Right lobe of liver (tissue), 6 donors: Measurements from ENCODE around the gene PC. TPM values are rescaled to one million over a fixed set of nuclear protein-coding genes. Genes with fewer than 3 reads are reported as not detected.
"Not testable (repeated sequence)": the region's sequence is repeated elsewhere in the genome, so short reads cannot be mapped to it uniquely, and the experiment has no call there.

Experiments used
- ATAC-seq, 4 donors: fragments of 200-7000 bp; cut with Tn5 transposase; one replicate each; pipeline ENCODE4 v1.9.1; 2020; ENCODE audit warnings: mild to moderate bottlenecking in 4 of 4, moderate library complexity in 4 of 4
- DNase-seq, 3 donors: peaks; one replicate each; pipeline ENCODE4 v3.0.0-alpha.2; 2020
- H3K27ac ChIP-seq, 3 donors: fragments of 200-600 bp; one replicate each; pipeline ENCODE4 v1.8.0; 2022
- H3K27me3 ChIP-seq, 2 donors: fragments of 200-600 bp; one replicate each; pipeline ENCODE4 v1.8.0; 2022
- H3K36me3 ChIP-seq, 4 donors: fragments of 200-600 bp; sonication (generic) in 1 of 4; one replicate each; pipeline versions ENCODE4 v1.5.1 to v1.8.0; 2017 to 2022; ENCODE audit warnings: control low read depth in 1 of 4
- H3K4me1 ChIP-seq, 4 donors: fragments of 200-600 bp; sonication (generic) in 1 of 4; one replicate each; pipeline versions ENCODE4 v1.5.1 to v1.8.0; 2017 to 2022; ENCODE audit warnings: control low read depth in 1 of 4
- H3K4me3 ChIP-seq, 3 donors: fragments of 200-600 bp; one replicate each; pipeline ENCODE4 v1.8.0; 2022
- H3K9me3 ChIP-seq, 4 donors: fragments of 200-600 bp; sonication (generic) in 1 of 4; one replicate each; pipeline versions ENCODE4 v1.5.1 to v1.8.0; 2017 to 2022; ENCODE audit warnings: control low read depth in 1 of 4
- CTCF ChIP-seq, 4 donors: fragments of 200-600 bp in 3 of 4; fragments of 450-650 bp in 1 of 4; IDR thresholded peaks; one replicate each; pipeline versions ENCODE4 v1.5.1 to v1.8.0; 2016 to 2022; ENCODE audit warnings: antibody characterized with exemption in 4 of 4, mild to moderate bottlenecking in 2 of 4
- POLR2A ChIP-seq: fragments of 450-650 bp; IDR thresholded peaks from one replicate; pipeline ENCODE4 v1.6.1; 2017; ENCODE audit warnings: antibody characterized with exemption, mild to moderate bottlenecking
- WGBS: methylation state at CpG from one replicate; pipeline ENCODE4 v1.1.6; 2018; ENCODE audit warnings: low coverage, low lambda C conversion rate; ENCODE audit not compliant: insufficient coverage; ENCODE audit errors: missing lambda C conversion rate; 5-methylcytosine and 5-hydroxymethylcytosine counted together
- intact Hi-C, 2 donors: fragments of 100-400 bp; cut with DNase I; formaldehyde crosslinking; loops; one replicate each; pipeline versions ENCODE4 v1.11.2 to v1.14.1; 2022
- total RNA-seq, 6 experiments: library from RNA; depleted of rRNA in 2 of 6; stranded (reverse); fragments of >200 nt in 2 of 6; fragmentation: NEBNext Ultra II Directional in 3 of 6; extraction: Animal tissue kit (Norgen Biotek cat#: 25700) in 3 of 6; gene quantifications; one replicate each; pipeline versions ENCODE4 v1.1.0 to v1.2.4, GENCODE V29; 2016 to 2023
- donor health status: DM: no; HTN: yes; CAD: no.
- donor health status: DM: no; HTN: no; CAD: no.
- donor health status: DM: no; HTN: no; CAD: no.
- donor health status: DM: no; HTN: yes; CAD: no.
- donor health status: DM: no; HTN: yes; CAD: no.

PC gene
- total RNA-seq, 6 experiments from 2014 or later, result 265 to 457 (median 317) TPM

- Histone ChIP-seq H3K9me3 (no peaks in the 10 kb centered on the region), H3K4me1 (no peaks in the 10 kb centered on the region), H3K27me3 (no peaks in the 10 kb centered on the region), H3K27ac (no peak overlapping the region), H3K36me3 (no peaks in the 10 kb centered on the region), H3K4me3 (no peak overlapping the region)
- intact Hi-C loops, result no loop called here
- ATAC-seq (peak in 3 of 4 donors; percentile 35 to 88 (median 50)), DNase-seq (peak in 1 of 3 donors; percentile 41)
- TF ChIP-seq CTCF (IDR thresholded peaks at IDR 0.05) (no peak), POLR2A (no peak)
- 50% methylated on average over 6 of the region's 8 CpGs for WGBS
Observed at GRCh38 chr11:66996609-66997273, 38.6 kb upstream of the PC start.

GRCh38 chr11:66992041-66992440, 33.9 kb upstream of the PC start:
- H3K27ac ChIP-seq, result no peak overlapping the region
- TF ChIP-seq CTCF (IDR thresholded peaks at IDR 0.05), result no peak
- TF ChIP-seq POLR2A, result no peak

GRCh38 chr11:66989360-66989759, 31.2 kb upstream of the PC start:
- peaks cover 0 to 15% (median 9%) of the 10 kb centered on the region in 4 donors for H3K4me1 ChIP-seq
- H3K27ac ChIP-seq, H3K9me3 ChIP-seq, intact Hi-C loops, H3K27me3 ChIP-seq, ATAC-seq, H3K36me3 ChIP-seq, DNase-seq, H3K4me3 ChIP-seq: not testable (repeated sequence)
- WGBS, result 66% methylated on average over 8 of the region's 9 CpGs

More at GRCh38 chr11:66992041-66992440, 33.9 kb upstream of the PC start:
- H3K4me1 ChIP-seq, result no peaks in the 10 kb centered on the region
- DNase-seq (no peak), ATAC-seq (no peak)
- intact Hi-C loops, result no loop called here
- no peaks in the 10 kb centered on the region for H3K9me3 ChIP-seq
- 72% methylated on average over 2 of the region's 2 CpGs for WGBS
- no peak overlapping the region for H3K4me3 ChIP-seq
- H3K36me3 ChIP-seq, result no peaks in the 10 kb centered on the region
- no peaks in the 10 kb centered on the region for H3K27me3 ChIP-seq

- H3K27me3 ChIP-seq, H3K27ac ChIP-seq, intact Hi-C loops, DNase-seq, H3K4me3 ChIP-seq, H3K36me3 ChIP-seq, ATAC-seq, H3K9me3 ChIP-seq: not testable (repeated sequence)
- WGBS, result 100% methylated on average over 1 of the region's 28 CpGs
- peaks cover 0 to 20% (median 9%) of the 10 kb centered on the region in 4 donors for H3K4me1 ChIP-seq
Observed at GRCh38 chr11:66988741-66989140, 30.6 kb upstream of the PC start.

- intact Hi-C loops, result no loop called here
- 84% methylated on average over 12 of the region's 13 CpGs for WGBS
Observed at GRCh38 chr11:66987924-66988637, 29.9 kb upstream of the PC start.

More at GRCh38 chr11:66987924-66988637, 29.9 kb upstream of the PC start:
- Histone ChIP-seq H3K4me1 (peaks cover 0 to 20% (median 9%) of the 10 kb centered on the region in 4 donors), H3K27ac (no peak overlapping the region), H3K9me3 (no peaks in the 10 kb centered on the region), H3K27me3 (no peaks in the 10 kb centered on the region), H3K4me3 (no peak overlapping the region), H3K36me3 (no peaks in the 10 kb centered on the region)
- no peak for DNase-seq
- ATAC-seq, result no peak
- TF ChIP-seq CTCF (IDR thresholded peaks at IDR 0.05) (no peak), POLR2A (no peak)
